ENCODE results near the gene OR10J5. TPM values are rescaled to one million over a fixed set of nuclear protein-coding genes. Genes with fewer than 3 reads are reported as not detected.

Gene OR10J5
- total and polyA plus RNA-seq, 2 experiments from 2014 or later, result not detected

DNA sequence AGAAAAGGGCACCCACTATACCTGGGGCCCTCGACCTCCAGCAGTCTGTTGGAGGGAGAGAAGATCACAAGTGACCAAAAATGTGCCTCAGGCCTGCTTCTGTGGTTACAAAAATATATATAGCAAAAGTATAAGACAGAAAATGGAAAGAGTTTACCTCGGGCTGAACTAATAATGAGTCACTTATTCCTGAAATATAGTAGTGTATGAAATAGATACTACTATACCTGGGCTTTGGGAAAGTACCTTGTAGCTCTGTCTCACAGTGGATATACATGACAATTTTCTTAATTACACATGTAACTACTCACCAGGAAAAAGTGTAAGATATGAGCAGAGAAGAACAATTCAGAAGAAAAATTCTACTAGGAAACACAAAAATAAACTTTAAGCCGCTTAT, 44.5 kb upstream of the OR10J5 start:
- Histone ChIP-seq H3K36me3 (replicated peaks; ENCODE audit: insufficient read depth, low read depth) (no peaks in the 10 kb centered on the region), H3K4me3 (no peak overlapping the region), H4K20me1 (ENCODE audit: insufficient read depth, poor library complexity, severe bottlenecking) (no peaks in the 10 kb centered on the region), H3K9me3 (ENCODE audit: low read depth) (no peaks in the 10 kb centered on the region), H3K27ac (no peak overlapping the region), H2AFZ (no peak overlapping the region), H3K9me2 (replicated peaks; ENCODE audit: insufficient read depth) (no peaks in the 10 kb centered on the region), H3K79me2 (no peaks in the 10 kb centered on the region), H3K4me2 (no peak overlapping the region), H3K27me3 (no peaks in the 10 kb centered on the region), H3K4me1 (ENCODE audit: insufficient read depth) (no peaks in the 10 kb centered on the region)
- DNase-seq (ENCODE audit: low spot score), result no peak
- WGBS (ENCODE audit: low lambda C conversion rate, missing lambda C conversion rate), result 36% methylated on average over 3 of the region's 3 CpGs
- TF ChIP-seq EZH2 (IDR thresholded peaks at IDR 0.05; ENCODE audit: borderline replicate concordance), result no peak
- TF ChIP-seq, protein P1, sequence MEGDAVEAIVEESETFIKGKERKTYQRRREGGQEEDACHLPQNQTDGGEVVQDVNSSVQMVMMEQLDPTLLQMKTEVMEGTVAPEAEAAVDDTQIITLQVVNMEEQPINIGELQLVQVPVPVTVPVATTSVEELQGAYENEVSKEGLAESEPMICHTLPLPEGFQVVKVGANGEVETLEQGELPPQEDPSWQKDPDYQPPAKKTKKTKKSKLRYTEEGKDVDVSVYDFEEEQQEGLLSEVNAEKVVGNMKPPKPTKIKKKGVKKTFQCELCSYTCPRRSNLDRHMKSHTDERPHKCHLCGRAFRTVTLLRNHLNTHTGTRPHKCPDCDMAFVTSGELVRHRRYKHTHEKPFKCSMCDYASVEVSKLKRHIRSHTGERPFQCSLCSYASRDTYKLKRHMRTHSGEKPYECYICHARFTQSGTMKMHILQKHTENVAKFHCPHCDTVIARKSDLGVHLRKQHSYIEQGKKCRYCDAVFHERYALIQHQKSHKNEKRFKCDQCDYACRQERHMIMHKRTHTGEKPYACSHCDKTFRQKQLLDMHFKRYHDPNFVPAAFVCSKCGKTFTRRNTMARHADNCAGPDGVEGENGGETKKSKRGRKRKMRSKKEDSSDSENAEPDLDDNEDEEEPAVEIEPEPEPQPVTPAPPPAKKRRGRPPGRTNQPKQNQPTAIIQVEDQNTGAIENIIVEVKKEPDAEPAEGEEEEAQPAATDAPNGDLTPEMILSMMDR (IDR thresholded peaks at IDR 0.05; ENCODE audit: poor library complexity), result no peak
- TF ChIP-seq EZH2phosphoT487 (IDR thresholded peaks at IDR 0.05; ENCODE audit: low read depth, severe bottlenecking, unreplicated experiment), result no peak

DNA sequence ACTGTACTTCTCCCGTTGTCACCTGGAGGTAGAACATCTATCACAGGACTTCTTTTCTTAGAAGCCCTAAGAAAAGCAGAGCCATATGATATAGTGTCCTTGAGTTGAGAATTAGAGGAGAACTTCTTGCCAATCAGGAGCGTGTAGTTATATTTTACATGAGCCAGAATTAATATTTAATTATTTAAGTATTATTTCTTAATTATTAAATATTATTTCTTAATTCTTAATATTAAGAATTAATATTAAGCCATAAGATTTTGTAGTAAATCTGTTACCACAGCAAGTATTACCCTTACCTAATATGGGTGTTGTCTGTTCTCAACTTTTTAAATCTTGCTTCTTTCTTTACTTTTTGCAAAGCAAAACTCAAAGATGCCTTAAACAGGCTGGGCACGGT, 41.6 kb upstream of the OR10J5 start:
- DNase-seq (ENCODE audit: low spot score), result no peak
- Histone ChIP-seq H3K9me2 (replicated peaks; ENCODE audit: insufficient read depth) (no peaks in the 10 kb centered on the region), H3K27me3 (no peaks in the 10 kb centered on the region), H3K4me2 (no peak overlapping the region), H4K20me1 (ENCODE audit: insufficient read depth, poor library complexity, severe bottlenecking) (no peaks in the 10 kb centered on the region), H3K79me2 (no peaks in the 10 kb centered on the region), H3K4me3 (no peak overlapping the region), H3K4me1 (ENCODE audit: insufficient read depth) (no peaks in the 10 kb centered on the region), H3K27ac (no peak overlapping the region), H2AFZ (no peak overlapping the region), H3K9me3 (ENCODE audit: low read depth) (no peaks in the 10 kb centered on the region), H3K36me3 (replicated peaks; ENCODE audit: insufficient read depth, low read depth) (no peaks in the 10 kb centered on the region)
- 70% methylated on average over 3 of the region's 3 CpGs for WGBS (ENCODE audit: low lambda C conversion rate, missing lambda C conversion rate)
- TF ChIP-seq EZH2phosphoT487 (IDR thresholded peaks at IDR 0.05; ENCODE audit: low read depth, severe bottlenecking, unreplicated experiment), result no peak
- TF ChIP-seq EZH2 (IDR thresholded peaks at IDR 0.05; ENCODE audit: borderline replicate concordance), result no peak
- TF ChIP-seq, protein P1 (IDR thresholded peaks at IDR 0.05; ENCODE audit: poor library complexity), result no peak

DNA sequence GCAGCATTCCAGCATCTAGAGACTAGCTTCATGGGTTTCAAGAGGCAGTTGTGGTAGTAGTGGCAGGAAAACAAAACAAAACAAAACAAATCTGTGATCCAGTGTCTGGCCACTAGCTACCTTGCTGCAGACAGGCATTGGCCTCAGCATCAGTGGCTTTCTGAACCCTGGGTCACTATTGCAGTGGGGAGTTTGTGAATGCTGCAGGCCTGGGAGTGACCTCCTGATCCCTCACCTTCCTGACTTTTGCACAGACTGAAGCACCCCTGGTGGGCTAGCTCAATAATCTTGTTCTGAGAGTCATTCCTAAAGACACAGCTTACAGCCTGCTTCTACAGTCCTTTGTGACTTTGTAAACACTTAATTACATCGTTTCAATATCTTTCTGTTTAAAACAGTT, 26.9 kb upstream of the OR10J5 start:
- Histone ChIP-seq H3K9me3 (ENCODE audit: low read depth) (no peaks in the 10 kb centered on the region), H3K27ac (no peak overlapping the region), H3K4me2 (no peak overlapping the region), H3K4me1 (ENCODE audit: insufficient read depth) (no peaks in the 10 kb centered on the region), H3K9me2 (replicated peaks; ENCODE audit: insufficient read depth) (no peaks in the 10 kb centered on the region), H4K20me1 (ENCODE audit: insufficient read depth, poor library complexity, severe bottlenecking) (no peaks in the 10 kb centered on the region), H3K27me3 (no peaks in the 10 kb centered on the region), H2AFZ (no peak overlapping the region), H3K36me3 (replicated peaks; ENCODE audit: insufficient read depth, low read depth) (no peaks in the 10 kb centered on the region), H3K79me2 (no peaks in the 10 kb centered on the region), H3K4me3 (no peak overlapping the region)
- 24% methylated on average over 1 of the region's 1 CpG for WGBS (ENCODE audit: low lambda C conversion rate, missing lambda C conversion rate)
- DNase-seq (ENCODE audit: low spot score), result no peak
- no peak for TF ChIP-seq EZH2phosphoT487 (IDR thresholded peaks at IDR 0.05; ENCODE audit: low read depth, severe bottlenecking, unreplicated experiment)
- TF ChIP-seq, protein P1 (IDR thresholded peaks at IDR 0.05; ENCODE audit: poor library complexity), result no peak
- no peak for TF ChIP-seq EZH2 (IDR thresholded peaks at IDR 0.05; ENCODE audit: borderline replicate concordance)

DNA sequence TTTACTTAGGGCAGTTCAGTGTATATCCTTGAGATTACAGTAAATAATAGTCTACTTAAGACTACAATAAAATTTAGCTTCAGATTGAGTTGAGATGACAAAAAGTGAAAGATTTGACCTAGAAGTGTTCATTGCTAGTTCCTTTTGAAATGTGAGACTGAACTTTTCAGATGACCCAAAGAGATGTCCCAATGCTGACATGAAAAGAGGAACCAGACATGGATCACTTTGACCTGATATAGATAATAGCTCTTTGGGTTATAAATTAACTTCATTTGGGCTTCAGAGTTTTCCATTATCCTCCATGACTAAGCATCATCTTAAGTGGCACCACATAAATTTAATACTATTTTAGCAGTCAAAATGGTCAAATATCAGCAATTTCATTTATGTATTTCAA, 25.7 kb upstream of the OR10J5 start:
- Histone ChIP-seq H3K27ac (no peak overlapping the region), H3K4me3 (no peak overlapping the region), H2AFZ (no peak overlapping the region), H3K36me3 (replicated peaks; ENCODE audit: insufficient read depth, low read depth) (no peaks in the 10 kb centered on the region), H3K9me3 (ENCODE audit: low read depth) (no peaks in the 10 kb centered on the region), H3K27me3 (no peaks in the 10 kb centered on the region), H3K9me2 (replicated peaks; ENCODE audit: insufficient read depth) (no peaks in the 10 kb centered on the region), H3K4me2 (no peak overlapping the region), H3K4me1 (ENCODE audit: insufficient read depth) (no peaks in the 10 kb centered on the region), H3K79me2 (no peaks in the 10 kb centered on the region), H4K20me1 (ENCODE audit: insufficient read depth, poor library complexity, severe bottlenecking) (no peaks in the 10 kb centered on the region)
- DNase-seq (ENCODE audit: low spot score), result no peak
- TF ChIP-seq, protein P1 (IDR thresholded peaks at IDR 0.05; ENCODE audit: poor library complexity), result no peak
- no peak for TF ChIP-seq EZH2phosphoT487 (IDR thresholded peaks at IDR 0.05; ENCODE audit: low read depth, severe bottlenecking, unreplicated experiment)
- TF ChIP-seq EZH2 (IDR thresholded peaks at IDR 0.05; ENCODE audit: borderline replicate concordance), result no peak
